Sigmoid colon (tissue), 7 donors: ENCODE measurements around the gene CCDC178. TPM values are rescaled to one million over a fixed set of nuclear protein-coding genes. Genes with fewer than 3 reads are reported as not detected.
"Not testable (repeated sequence)": the region's sequence is repeated elsewhere in the genome, so short reads cannot be mapped to it uniquely, and the experiment has no call there.

Experiments
- DNase-seq: peaks from one replicate; pipeline ENCODE4 v3.0.0-alpha.2; 2019
- H3K27ac ChIP-seq, 4 donors: fragments of 200-600 bp; sonication (generic); one replicate each; pipeline ENCODE4 v1.5.1; 2016 to 2019; ENCODE audit warnings: mild to moderate bottlenecking in 1 of 4
- H3K27me3 ChIP-seq, 3 donors: fragments of 200-600 bp; sonication (generic); one replicate each; pipeline ENCODE4 v1.5.1; 2019; ENCODE audit warnings: mild to moderate bottlenecking in 1 of 3
- H3K36me3 ChIP-seq, 4 donors: fragments of 200-600 bp; sonication (generic); one replicate each; pipeline ENCODE4 v1.5.1; 2016 to 2019
- H3K4me1 ChIP-seq, 4 donors: fragments of 200-600 bp; sonication (generic); one replicate each; pipeline ENCODE4 v1.5.1; 2017 to 2019
- H3K4me3 ChIP-seq, 4 donors: fragments of 200-600 bp; sonication (generic); one replicate each; pipeline ENCODE4 v1.5.1; 2017 to 2019; ENCODE audit warnings: mild to moderate bottlenecking in 2 of 4, moderate library complexity in 1 of 4
- H3K9me3 ChIP-seq, 4 donors: fragments of 200-600 bp in 3 of 4; sonication (generic) in 3 of 4; one replicate each; pipeline versions ENCODE4 v1.5.1 to v1.6.1; 2013 to 2019
- CTCF ChIP-seq, 4 experiments: fragments of 450-650 bp in 3 of 4; fragments of 200-600 bp in 1 of 4; IDR thresholded peaks; one replicate each; pipeline ENCODE4 v1.5.1; 2016 to 2019; ENCODE audit warnings: antibody characterized with exemption in 4 of 4, mild to moderate bottlenecking in 3 of 4, moderate library complexity in 2 of 4
- EP300 ChIP-seq, 4 donors: sonication (generic); formaldehyde crosslinking; IDR thresholded peaks; one replicate each; pipeline ENCODE4 v1.6.1; 2017; ENCODE audit warnings: antibody characterized with exemption in 4 of 4
- POLR2A ChIP-seq, 2 donors: fragments of 450-650 bp; IDR thresholded peaks; one replicate each; pipeline ENCODE4 v1.6.1; 2016; ENCODE audit warnings: antibody characterized with exemption in 2 of 2, mild to moderate bottlenecking in 2 of 2, moderate library complexity in 2 of 2
- POLR2AphosphoS5 ChIP-seq, 4 donors: sonication (generic); formaldehyde crosslinking; IDR thresholded peaks; one replicate each; pipeline ENCODE4 v1.6.1; 2017; ENCODE audit warnings: antibody characterized with exemption in 4 of 4
- WGBS, 2 donors: extraction: QIAGEN DNeasy Blood & Tissue Kit; methylation state at CpG; one replicate each; pipeline ENCODE4 v1.1.7; 2013; 5-methylcytosine and 5-hydroxymethylcytosine counted together
- intact Hi-C: fragments of 100-400 bp; cut with DNase I; formaldehyde crosslinking; loops from one replicate; pipeline ENCODE4 v1.15.1; 2023
- polyA plus RNA-seq, 3 donors: library from polyadenylated mRNA; stranded (reverse); fragments of 200-250 nt; gene quantifications; one replicate each; pipeline ENCODE4 v1.2.3, GENCODE V29; 2013
- total RNA-seq, 4 donors: library from RNA; depleted of rRNA; stranded (reverse); fragments of >200 nt; gene quantifications; one replicate each; pipeline ENCODE4 v1.1.0, GENCODE V29; 2016
- donor health status: healthy with polysubstance abuse.
- donor health status: Bipolar disorder and iron deficiency.
- donor health status: healthy.

Gene CCDC178
- total and polyA plus RNA-seq, 7 donors, result under 0.01 to 1.7 (median 0.66) TPM; not detected in 2

GRCh38 chr18:33169218-33169617, 271.3 kb downstream of the CCDC178 start:
- TF ChIP-seq EP300 (IDR thresholded peaks at IDR 0.05) (no peak), CTCF (IDR thresholded peaks at IDR 0.05) (no peak), POLR2A (IDR thresholded peaks at IDR 0.05) (no peak), POLR2AphosphoS5 (IDR thresholded peaks at IDR 0.05) (no peak)
- no peaks in the 10 kb centered on the region for H3K27me3 ChIP-seq
- H3K27ac ChIP-seq, result no peak overlapping the region
- no peaks in the 10 kb centered on the region for H3K4me1 ChIP-seq
- no peak for DNase-seq
- no peak overlapping the region for H3K4me3 ChIP-seq
- H3K36me3 ChIP-seq, result no peaks in the 10 kb centered on the region
- H3K9me3 ChIP-seq, result no peaks in the 10 kb centered on the region
- intact Hi-C loops, result no loop called here

DNA sequence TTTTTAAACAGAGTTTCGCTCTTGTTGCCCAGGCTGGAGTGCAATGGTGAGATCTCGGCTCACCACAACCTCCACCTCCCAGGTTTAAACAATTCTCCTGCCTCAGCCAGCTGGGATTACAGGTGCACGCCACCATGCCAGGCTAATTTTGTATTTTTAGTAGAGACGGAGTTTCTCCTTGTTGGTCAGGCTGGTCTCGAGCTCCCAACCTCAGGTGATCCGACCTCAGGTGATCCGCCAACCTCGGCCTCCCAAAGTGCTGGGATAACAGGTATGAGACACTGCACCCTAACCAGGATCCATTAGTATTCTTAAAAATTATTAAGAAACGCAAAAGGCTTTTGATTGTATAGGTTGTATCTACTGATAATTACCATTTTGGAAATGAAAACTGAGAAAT, 276.4 kb downstream of the CCDC178 start:
- H3K4me3 ChIP-seq, DNase-seq, H3K4me1 ChIP-seq, H3K36me3 ChIP-seq, H3K27me3 ChIP-seq, intact Hi-C loops, H3K9me3 ChIP-seq, H3K27ac ChIP-seq: not testable (repeated sequence)
- WGBS, 2 donors, result 91 to 93% methylated on average over 9 of the region's 9 CpGs

- H3K27me3 ChIP-seq, result no peaks in the 10 kb centered on the region
- TF ChIP-seq CTCF (IDR thresholded peaks at IDR 0.05) (no peak), EP300 (IDR thresholded peaks at IDR 0.05) (no peak)
- H3K4me1 ChIP-seq, result no peaks in the 10 kb centered on the region
- 68 to 90% methylated on average over 2 of the region's 2 CpGs for WGBS, 2 donors
- intact Hi-C loops, result no loop called here
- no peak overlapping the region for H3K27ac ChIP-seq
- H3K4me3 ChIP-seq, result no peak overlapping the region
- H3K36me3 ChIP-seq, result no peaks in the 10 kb centered on the region
- DNase-seq, result no peak
- H3K9me3 ChIP-seq, result no peaks in the 10 kb centered on the region
Observed at GRCh38 chr18:33161131-33161530, 279.4 kb downstream of the CCDC178 start.

GRCh38 chr18:33159151-33159550, 281.4 kb downstream of the CCDC178 start:
- H3K4me3 ChIP-seq, result no peak overlapping the region
- no peaks in the 10 kb centered on the region for H3K9me3 ChIP-seq
- intact Hi-C loops, result no loop called here
- WGBS, 2 donors, result 68 to 80% methylated on average over 2 of the region's 2 CpGs
- H3K36me3 ChIP-seq, result no peaks in the 10 kb centered on the region
- no peaks in the 10 kb centered on the region for H3K4me1 ChIP-seq
- H3K27ac ChIP-seq, result no peak overlapping the region
- DNase-seq, result no peak
- no peaks in the 10 kb centered on the region for H3K27me3 ChIP-seq
- TF ChIP-seq EP300 (IDR thresholded peaks at IDR 0.05) (no peak), POLR2A (IDR thresholded peaks at IDR 0.05) (no peak), CTCF (IDR thresholded peaks at IDR 0.05) (no peak), POLR2AphosphoS5 (IDR thresholded peaks at IDR 0.05) (no peak)

- no peaks in the 10 kb centered on the region for H3K27me3 ChIP-seq
- no peaks in the 10 kb centered on the region for H3K36me3 ChIP-seq
- no peak overlapping the region for H3K4me3 ChIP-seq
- no peak overlapping the region for H3K27ac ChIP-seq
- 24 to 33% methylated on average over 1 of the region's 1 CpG for WGBS, 2 donors
- no peak for TF ChIP-seq POLR2AphosphoS5 (IDR thresholded peaks at IDR 0.05)
- no peak for TF ChIP-seq EP300 (IDR thresholded peaks at IDR 0.05)
- no peak for TF ChIP-seq CTCF (IDR thresholded peaks at IDR 0.05)
- no peak for TF ChIP-seq POLR2A (IDR thresholded peaks at IDR 0.05)
- no peaks in the 10 kb centered on the region for H3K9me3 ChIP-seq
- no peak for DNase-seq
- intact Hi-C loops, result no loop called here
- no peaks in the 10 kb centered on the region for H3K4me1 ChIP-seq
Observed at GRCh38 chr18:33157893-33158292, 282.6 kb downstream of the CCDC178 start.
